HG03135 (cell line): ENCODE data around the gene KDM3A.

ENCODE experiments used
- ATAC-seq: cut with Tn5 transposase; IDR thresholded peaks from one replicate; pipeline ENCODE4 v1.9.1; 2021; ENCODE audit warnings: mild to moderate bottlenecking, moderate library complexity; ENCODE audit not compliant: unreplicated experiment

Gene KDM3A, protein sequence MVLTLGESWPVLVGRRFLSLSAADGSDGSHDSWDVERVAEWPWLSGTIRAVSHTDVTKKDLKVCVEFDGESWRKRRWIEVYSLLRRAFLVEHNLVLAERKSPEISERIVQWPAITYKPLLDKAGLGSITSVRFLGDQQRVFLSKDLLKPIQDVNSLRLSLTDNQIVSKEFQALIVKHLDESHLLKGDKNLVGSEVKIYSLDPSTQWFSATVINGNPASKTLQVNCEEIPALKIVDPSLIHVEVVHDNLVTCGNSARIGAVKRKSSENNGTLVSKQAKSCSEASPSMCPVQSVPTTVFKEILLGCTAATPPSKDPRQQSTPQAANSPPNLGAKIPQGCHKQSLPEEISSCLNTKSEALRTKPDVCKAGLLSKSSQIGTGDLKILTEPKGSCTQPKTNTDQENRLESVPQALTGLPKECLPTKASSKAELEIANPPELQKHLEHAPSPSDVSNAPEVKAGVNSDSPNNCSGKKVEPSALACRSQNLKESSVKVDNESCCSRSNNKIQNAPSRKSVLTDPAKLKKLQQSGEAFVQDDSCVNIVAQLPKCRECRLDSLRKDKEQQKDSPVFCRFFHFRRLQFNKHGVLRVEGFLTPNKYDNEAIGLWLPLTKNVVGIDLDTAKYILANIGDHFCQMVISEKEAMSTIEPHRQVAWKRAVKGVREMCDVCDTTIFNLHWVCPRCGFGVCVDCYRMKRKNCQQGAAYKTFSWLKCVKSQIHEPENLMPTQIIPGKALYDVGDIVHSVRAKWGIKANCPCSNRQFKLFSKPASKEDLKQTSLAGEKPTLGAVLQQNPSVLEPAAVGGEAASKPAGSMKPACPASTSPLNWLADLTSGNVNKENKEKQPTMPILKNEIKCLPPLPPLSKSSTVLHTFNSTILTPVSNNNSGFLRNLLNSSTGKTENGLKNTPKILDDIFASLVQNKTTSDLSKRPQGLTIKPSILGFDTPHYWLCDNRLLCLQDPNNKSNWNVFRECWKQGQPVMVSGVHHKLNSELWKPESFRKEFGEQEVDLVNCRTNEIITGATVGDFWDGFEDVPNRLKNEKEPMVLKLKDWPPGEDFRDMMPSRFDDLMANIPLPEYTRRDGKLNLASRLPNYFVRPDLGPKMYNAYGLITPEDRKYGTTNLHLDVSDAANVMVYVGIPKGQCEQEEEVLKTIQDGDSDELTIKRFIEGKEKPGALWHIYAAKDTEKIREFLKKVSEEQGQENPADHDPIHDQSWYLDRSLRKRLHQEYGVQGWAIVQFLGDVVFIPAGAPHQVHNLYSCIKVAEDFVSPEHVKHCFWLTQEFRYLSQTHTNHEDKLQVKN (N-terminal part only)

DNA sequence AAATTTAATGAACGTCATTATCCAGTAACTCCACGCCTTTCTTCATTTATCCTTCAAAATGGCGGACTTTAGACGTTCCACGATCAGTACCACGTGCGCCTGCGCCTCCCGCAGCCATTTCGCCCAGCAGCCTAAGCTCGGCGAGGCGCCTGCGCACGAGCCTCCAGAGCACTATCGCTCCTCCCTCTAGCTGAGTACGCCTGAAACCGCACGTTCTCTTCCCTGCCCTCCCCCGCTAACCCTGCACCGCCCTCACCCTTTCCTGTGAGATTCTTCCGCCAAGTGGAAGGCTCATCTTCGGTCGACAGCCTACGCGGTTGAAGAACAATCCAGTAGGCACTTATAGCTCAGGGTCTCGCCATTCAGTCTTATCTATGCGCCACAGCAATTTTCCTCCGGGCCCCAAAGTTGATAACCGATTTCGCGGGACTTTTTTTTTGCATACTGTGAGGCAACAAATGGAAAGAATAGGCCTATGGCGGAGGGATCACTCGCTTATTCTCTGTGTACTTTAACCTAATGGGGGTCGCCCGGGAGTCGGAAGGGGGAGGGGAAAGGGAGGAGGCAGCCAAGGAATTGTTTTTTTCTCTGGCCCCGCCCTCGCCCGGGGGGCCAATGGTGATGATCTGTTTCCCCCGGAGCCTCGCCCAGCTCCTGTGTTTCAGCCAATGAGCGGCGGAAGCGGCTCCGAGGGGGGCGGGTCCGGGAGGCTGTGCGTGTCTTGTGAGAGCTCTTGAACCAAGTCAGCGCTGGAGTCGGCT lies at the start of gene KDM3A:
Gene KDM3A, plus strand, starts transcription at position 741 of the 761 bp plus-strand sequence. CDS start 677 bp downstream, outside the sequence.
- ATAC-seq, result peak; percentile 76

DNA sequence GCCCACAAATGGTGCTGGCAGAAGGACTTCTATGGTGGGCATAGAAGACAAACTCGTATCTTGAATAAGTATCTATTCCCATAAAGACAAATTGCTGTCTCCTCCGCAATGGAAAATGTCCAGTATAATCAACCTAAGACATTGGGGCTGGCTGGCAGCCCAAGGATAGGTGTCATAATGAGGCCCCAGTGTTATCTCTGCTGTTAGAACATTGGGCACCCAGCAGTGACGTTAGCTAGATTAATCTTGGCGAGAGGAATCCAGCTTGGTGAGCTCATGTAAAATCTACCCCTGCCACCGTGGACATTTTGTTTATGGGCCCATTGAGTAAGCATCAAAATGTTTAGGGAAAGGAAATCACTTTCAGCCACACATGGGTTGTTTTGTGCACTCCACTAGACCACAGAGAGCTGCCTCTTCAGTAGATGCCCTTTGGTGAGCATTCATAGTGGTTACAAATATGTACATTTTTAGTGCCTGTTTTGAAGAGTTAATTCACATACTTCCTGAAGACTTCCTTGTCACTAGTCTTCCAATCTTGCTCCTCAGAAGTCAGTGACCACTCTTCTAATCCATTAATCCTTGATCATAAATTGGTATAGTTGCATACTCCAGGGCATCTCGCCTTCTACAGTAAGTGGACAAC lies 48.2 kb upstream of the KDM3A start:
- no peak for ATAC-seq

DNA sequence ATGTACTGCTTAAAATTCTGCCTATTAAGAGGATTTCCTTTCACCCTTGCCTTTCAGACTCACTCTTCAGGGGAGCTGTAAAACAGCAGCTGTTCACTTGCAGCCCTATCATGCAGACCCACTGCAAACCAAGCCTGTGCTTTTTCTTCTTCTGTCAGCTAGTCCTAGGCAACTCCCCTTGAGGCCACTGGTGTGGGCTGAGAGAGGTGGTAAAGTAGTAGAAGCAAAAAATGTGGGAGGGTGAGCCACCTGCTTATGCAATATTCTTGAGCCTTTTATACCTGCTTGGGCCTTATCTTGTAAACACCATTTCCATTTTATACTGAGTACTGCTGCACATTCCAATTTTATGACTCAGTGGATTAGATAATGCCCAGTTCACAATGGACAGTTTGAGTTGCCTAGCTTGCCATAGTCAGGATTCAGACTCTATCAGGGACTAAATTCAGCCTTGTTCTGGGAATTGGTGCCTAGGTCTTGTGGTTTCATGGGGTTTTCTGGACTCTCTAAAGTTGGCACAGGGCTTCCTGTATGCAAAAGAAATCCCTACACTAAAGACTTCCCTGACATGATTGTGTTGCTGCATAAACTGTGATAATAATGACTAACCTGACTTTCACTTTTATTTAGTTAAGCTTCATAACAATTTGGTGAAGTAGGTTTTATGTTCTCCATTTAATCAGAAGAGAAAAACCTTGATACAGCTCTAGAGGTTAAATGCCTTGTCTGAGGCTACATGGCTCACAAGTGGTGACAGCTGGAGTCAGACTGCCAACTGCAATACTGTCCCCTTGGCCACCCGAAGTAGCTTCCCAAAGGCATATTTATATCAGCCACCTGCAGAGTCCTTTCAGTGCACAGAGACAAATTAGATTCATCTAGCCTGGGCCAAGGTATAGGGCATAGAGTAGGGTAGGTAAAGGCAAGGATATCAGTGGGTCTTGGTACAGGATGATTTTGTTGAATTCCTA lies 47.4 kb upstream of the KDM3A start:
- no peak for ATAC-seq

DNA sequence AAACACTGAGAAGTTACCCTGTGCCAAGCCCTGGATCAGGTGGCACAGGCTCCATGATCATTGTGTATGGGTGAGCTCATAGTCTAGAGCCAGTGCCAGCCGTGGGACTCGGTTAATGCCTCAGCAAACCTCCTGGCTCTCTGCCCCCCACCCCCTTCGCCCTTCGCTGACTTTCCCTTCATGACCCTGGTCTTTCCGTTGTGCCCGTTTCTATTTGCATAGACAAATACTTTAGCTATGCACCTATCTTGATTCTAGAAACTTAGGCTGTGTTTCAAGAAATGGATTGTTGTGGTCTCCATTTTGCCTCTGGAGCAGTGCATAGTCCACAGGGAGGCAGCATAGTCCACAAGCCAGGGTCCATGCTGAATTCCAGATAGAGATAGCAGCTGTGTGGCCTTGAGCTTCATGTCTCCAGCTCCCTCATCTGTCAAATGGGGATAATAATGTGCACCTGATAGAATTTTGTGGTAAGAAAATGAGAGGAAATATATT lies 44.8 kb upstream of the KDM3A start:
- ATAC-seq, result no peak

DNA sequence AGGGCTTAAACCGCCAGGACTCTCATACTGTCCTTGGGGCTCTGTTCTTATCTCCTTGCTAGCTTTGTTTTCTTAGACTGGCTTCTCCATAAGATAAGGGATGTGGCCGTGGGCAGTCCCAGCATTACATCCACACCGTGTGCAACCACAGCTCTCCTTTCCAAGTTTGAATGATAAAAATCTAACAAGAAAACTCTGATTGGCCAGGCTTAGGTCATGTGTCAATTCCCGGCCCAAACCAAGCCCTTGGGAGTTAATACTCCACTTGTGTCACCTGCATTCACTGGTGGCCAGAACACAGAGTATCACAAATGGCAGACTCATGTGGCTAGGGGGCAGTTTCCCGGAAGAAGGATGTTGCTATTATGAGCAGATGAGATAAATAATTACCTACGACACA lies 43.2 kb upstream of the KDM3A start:
- peak; percentile 57 for ATAC-seq

DNA sequence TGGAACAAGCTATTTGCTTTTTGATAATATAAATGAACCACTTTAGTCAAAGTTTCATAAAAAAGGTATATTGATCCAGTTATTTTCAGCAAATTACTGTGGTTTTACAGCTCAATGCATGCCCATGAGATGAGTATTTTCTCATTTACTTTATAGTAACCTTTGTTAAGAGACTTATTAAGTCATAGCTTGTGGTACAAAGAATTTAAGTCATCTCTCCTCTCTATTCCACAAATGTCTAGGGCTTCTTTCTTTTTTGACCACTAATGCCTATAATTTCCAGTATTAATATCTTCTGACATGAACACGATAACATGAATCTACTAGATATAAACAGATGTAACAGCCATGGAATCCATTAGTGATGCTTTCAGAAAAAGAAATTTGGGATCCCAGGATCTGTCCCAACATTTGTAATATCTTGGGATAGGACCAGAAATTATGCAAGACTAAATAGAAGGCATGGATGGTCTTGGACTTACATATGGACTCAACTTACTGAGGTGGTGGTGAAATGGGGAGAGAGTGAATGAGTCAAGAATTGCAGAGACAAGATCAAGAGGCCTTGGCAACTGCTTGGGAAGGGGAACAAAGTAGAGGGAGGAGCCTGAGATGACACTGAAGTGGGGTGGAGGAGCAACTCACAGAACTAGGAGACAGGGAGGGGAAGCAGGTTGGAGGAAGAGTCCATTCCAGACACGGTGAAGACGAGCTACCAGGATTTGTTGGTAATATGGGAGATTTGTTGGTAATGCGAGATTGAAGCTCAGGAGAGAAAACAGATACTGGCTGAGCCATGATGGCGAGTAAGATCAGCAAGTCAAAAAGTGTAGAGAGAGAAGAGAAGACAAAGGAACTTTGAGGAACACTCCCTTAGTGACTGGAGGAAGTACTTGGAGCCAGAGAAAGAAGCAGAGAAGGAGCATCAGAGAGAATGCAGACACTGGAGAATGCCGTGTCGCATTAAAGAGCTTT lies 42.4 kb upstream of the KDM3A start:
- no peak for ATAC-seq

DNA sequence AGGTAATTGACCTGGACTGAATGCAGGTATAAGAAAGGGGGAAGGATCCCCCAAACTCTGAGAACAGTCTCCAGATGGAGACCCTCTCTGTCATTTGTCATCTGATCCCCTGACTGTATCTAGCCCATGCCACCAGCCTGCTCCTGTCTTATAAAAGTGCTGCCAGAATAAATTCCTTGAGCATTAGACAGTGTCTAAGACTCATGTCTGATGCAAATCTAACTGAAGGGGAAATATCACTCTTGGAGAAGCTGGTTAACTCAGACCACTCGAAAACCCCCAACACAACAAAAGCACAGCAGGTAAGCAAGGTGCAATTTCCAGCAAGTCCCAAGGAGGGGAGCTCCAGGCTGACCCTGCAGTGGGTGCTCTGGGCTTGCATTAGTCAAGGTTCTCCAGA lies 40.9 kb upstream of the KDM3A start:
- no peak for ATAC-seq

DNA sequence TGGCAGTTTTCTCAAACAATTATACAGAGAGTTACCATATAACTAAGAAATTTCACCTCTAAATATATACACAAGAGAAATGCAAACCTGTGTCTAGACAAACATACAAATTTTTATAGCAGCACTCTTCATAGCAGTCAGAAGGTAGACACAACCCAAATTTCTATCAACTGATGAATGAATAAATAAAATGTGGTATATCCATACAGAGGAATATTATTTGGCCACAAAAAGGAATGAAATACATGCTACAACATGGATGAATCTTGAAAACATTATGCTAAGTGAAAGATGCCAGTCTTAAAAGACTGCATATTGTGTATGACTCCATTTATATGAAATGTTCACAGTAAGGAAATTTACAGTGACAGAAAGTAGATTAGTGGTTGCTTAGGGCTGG lies 30.6 kb upstream of the KDM3A start:
- no peak for ATAC-seq

DNA sequence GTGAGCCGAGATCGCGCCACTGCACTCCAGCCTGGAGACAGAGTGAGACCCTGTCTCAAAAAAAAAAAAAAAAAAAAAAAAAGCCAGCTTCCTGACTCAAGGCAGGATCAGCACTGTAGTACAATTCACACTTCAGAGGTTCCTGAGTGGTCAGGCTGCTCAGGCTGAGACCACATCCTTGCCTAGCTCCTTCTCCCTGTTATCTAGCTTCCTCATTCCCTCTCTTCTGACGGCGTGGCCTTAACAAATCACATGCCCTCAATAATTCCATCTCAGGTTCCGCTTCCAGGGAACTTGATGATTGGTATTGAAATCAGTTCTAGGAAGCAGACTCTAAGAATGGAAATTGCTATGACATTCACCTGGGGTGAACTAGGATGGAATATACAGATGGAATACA lies 29.8 kb upstream of the KDM3A start:
- no peak for ATAC-seq

DNA sequence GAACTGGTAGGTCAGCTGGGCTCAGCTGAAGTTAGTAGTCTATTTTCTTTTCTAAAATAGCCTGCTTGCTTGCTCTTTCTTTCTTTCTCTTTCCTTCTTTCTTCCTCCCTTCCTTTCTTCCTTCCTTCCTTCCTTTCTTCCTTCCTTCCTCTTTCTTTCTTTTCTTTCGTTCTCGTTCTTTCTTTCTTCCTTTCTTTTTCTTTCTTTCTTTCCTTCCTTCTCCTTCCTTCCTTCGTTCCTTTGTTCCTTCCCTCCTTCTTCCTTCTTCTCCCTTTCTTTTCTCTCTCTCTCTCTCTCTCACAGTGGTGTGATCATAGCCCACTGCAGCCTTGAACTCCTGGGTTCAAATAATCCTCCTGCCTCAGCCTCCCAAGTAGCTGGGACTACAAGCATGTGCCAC lies 29.2 kb upstream of the KDM3A start:
- ATAC-seq, result no peak

DNA sequence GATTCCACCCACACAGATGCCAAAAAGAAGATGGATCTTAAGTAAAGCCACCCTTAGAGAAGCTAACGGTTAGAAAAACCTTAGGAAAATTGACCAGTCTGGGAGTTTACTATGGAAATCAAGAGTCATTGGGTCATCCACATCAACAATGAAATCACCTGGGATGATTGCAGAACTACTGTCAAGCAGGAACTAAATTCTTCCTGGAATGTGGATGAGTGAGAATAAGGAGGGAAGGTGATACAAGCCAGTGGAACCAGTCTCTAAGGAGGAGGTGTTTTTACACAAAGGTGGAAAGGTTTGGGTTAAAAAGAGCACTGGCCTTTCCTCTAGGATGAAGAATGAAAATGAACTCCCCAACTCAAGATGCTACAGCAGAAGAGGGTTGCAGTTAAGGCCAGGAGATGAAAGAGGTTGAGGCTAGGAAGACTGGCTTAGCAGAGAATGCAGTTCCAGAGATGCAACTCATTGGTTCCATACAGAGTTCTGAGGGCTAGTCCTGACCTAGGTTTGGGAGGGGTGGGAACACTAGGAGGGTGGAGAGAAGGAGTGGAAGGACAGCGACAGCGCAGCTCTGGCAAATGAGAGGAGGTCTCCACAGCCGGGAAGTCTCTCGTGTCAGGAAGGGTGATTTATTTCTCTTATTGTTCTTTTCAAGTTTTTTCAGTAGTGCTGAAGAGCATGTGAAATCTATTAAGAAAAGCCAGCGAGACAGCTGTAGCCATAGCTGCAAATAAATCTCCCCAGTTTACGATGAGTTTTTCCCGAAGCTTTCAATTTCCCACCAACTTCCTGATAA lies 27.7 kb upstream of the KDM3A start:
- no peak for ATAC-seq

DNA sequence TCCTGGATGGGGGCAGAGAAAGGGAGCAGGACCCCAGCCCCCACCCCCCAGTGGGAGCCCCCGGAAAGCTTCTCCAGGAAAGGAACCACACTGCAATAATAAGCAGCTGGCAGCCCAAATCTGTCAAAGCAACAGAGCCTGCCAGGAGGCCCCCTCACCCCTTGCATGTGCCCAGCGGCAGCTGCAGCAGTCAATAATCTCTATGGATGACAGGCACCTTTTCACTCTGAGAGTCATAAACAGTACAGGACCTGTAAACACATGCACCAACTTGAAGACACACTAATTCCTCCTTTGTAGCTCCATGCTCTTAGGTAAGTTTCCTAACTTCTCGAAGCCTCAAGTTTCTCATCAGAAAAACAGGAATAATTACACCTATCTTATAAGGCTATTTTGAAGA lies 26.2 kb upstream of the KDM3A start:
- no peak for ATAC-seq

DNA sequence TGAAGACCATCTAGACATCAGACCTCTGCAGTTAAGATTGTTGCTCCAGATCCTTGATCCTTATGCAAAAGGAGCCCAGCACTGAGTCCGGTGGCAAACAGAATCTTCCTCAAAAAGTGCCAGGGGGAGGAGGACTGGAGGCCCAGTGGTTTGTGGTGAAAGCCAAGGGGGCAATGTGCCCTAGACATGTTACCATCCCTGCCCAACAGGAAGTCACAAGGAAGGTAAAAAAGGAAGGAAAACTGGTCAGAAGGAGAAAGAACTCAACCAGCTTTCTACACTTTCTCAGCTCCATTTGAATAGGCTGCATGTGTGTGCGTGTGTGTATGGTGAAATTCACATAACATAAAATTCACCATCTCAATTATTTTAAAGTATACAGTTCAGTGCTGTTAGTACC lies 25.0 kb upstream of the KDM3A start:
- ATAC-seq, result no peak

DNA sequence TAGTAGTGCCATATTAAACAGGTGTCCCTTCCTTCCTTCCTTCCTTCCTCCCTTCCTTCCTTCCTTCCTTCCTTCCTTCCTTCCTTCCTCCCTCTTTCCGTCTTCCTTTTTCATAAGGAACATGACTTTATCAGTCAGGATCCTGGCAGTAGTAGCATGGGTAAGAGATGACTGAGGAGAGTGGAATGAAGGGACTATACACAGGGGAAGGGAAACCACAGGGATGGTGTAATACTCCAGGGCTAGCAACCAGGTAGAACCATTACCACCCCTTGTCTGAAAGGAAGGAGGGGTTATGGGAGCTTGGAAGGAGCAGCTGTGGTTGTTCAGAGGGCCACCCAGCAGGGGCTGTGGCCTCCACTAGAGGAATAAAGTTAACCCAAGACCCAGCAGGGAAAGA lies 23.2 kb upstream of the KDM3A start:
- ATAC-seq, result no peak

DNA sequence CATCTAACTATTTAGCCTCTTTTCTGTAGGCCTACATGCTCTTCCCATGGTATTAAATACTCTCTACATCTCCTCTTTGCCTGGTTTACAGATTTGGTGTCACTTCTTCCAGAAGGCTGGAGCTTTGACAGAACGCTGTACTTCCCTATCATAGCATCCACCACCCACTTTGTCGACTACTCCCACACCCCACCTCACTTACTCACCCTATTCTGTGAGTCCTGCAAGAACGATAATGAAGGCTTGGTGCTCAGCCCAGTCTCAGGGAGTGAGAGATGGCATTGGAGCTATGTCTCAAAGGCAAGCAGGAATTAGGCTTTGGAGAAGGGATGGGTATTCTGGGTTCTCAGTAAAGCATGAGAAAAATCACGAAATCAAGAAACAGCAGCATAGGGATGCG lies 20.3 kb upstream of the KDM3A start:
- no peak for ATAC-seq

DNA sequence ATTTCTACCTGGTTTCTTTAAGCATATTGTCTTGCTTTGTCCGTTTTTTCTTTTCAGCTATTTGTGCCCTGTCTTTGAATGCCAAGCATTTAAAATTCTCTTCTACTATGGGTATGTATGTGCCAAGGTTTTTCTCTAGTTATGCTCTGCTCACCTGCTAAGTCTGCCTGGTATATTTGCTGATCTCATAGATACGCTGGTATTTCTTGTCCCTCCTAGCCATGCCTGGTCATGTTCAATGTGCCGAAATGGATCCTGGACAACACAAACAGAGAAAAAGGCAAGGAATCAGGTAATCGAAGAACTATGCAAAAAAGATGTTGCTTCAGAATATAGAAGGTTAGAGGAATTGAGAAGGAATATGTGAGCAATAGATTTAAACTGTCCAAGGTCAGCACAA lies 14.9 kb upstream of the KDM3A start:
- no peak for ATAC-seq

DNA sequence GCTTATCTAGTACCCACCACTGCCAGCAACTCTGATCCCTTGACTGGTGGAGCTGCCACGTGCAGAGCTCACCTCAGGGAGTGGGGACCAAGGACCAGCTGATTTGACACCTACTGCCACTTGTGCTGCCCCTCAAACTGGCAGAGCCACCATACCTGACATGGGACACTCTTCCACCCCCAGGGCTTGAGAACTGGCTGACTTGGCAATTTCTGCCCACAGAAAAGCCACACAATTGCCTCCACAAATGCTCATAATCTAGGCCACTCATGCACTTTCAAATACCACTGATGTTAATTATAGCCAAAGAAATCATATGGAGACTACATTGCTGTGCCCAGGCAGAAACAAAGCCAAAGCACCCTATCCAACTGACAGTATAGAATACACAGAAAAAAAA lies 11.8 kb upstream of the KDM3A start:
- ATAC-seq, result no peak
